Measurements from ENCODE around the gene NDST1.

- TF ChIP-seq CTCF (IDR thresholded peaks at IDR 0.05) (no peak), ZFX (IDR thresholded peaks at IDR 0.05; ENCODE audit: borderline replicate concordance) (no peak)
Measured at GRCh38 chr5:150590979-150591695, 83.2 kb downstream of the NDST1 start.

All from 22Rv1 (cell line).